Lower leg skin (tissue), 3 donors: ENCODE measurements around the gene ZIC4.

Experiments used
- CTCF ChIP-seq, 3 donors: fragments of 450-650 bp; IDR thresholded peaks; one replicate each; pipeline ENCODE4 v1.5.1; 2016; ENCODE audit warnings: antibody characterized with exemption in 3 of 3, mild to moderate bottlenecking in 3 of 3, moderate library complexity in 2 of 3
- POLR2A ChIP-seq, 2 donors: fragments of 450-650 bp; IDR thresholded peaks; one replicate each; pipeline ENCODE4 v1.6.1; 2016 to 2017; ENCODE audit warnings: antibody characterized with exemption in 2 of 2, mild to moderate bottlenecking in 1 of 2, moderate library complexity in 1 of 2

- TF ChIP-seq CTCF (IDR thresholded peaks at IDR 0.05) (no peak), POLR2A (IDR thresholded peaks at IDR 0.05) (no peak)
Observed at GRCh38 chr3:147372525-147373027, 33.8 kb downstream of the ZIC4 start.
